H9 (cell line): ENCODE measurements around the gene NEU3. TPM values are rescaled to one million over a fixed set of nuclear protein-coding genes. Genes with fewer than 3 reads are reported as not detected.

ENCODE experiments used
- DNase-seq: peaks from one replicate; pipeline ENCODE4 v3.0.0-alpha.2; 2017
- H2AFZ ChIP-seq: one replicate; pipeline ENCODE4 v1.6.1; 2013; ENCODE audit warnings: mild to moderate bottlenecking, low read length, control low read depth, moderate library complexity
- H2AK5ac ChIP-seq: 2 replicates; pipeline ENCODE4 v1.6.1; 2013; ENCODE audit warnings: low read length, control low read depth, mixed read lengths; ENCODE audit not compliant: insufficient read length
- H2BK120ac ChIP-seq: one replicate; pipeline ENCODE4 v1.6.1; 2013; ENCODE audit warnings: low read depth, mild to moderate bottlenecking, low read length, control low read depth, inconsistent platforms; ENCODE audit not compliant: poor library complexity, severe bottlenecking
- H2BK12ac ChIP-seq: 2 replicates; pipeline ENCODE4 v1.6.1; 2013; ENCODE audit warnings: low read length, control low read depth, mixed read lengths, low read depth; ENCODE audit not compliant: insufficient read length
- H2BK15ac ChIP-seq: 2 replicates; pipeline ENCODE4 v1.6.1; 2013; ENCODE audit warnings: low read depth, low read length, control low read depth
- H2BK20ac ChIP-seq: one replicate; pipeline ENCODE4 v1.6.1; 2013; ENCODE audit warnings: low read depth, mild to moderate bottlenecking, low read length, control low read depth, inconsistent platforms; ENCODE audit not compliant: poor library complexity, severe bottlenecking
- H2BK5ac ChIP-seq: 2 replicates; pipeline ENCODE4 v1.6.1; 2013; ENCODE audit warnings: low read length, control low read depth, mixed read lengths; ENCODE audit not compliant: insufficient read length
- H3K14ac ChIP-seq: 2 replicates; pipeline ENCODE4 v1.6.1; 2013; ENCODE audit warnings: low read length, control low read depth; ENCODE audit not compliant: insufficient read depth
- H3K18ac ChIP-seq: 2 replicates; pipeline ENCODE4 v1.6.1; 2013; ENCODE audit warnings: low read depth, mild to moderate bottlenecking, mixed read lengths, low read length, control low read depth; ENCODE audit not compliant: insufficient read length
- H3K23ac ChIP-seq: 2 replicates; pipeline ENCODE4 v1.6.1; 2013; ENCODE audit warnings: low read length, control low read depth, mixed read lengths, low read depth; ENCODE audit not compliant: insufficient read length
- H3K23me2 ChIP-seq: 2 replicates; pipeline ENCODE4 v1.6.1; 2013; ENCODE audit warnings: low read depth, mild to moderate bottlenecking, mixed read lengths, low read length, control low read depth; ENCODE audit not compliant: insufficient read length, poor library complexity, severe bottlenecking
- H3K27ac ChIP-seq: 2 replicates; pipeline ENCODE4 v1.5.1; 2013; ENCODE audit warnings: low read length, control low read depth, mixed read lengths, low read depth; ENCODE audit not compliant: insufficient read length
- H3K27me3 ChIP-seq: 2 replicates; pipeline ENCODE4 v1.6.1; 2013; ENCODE audit warnings: low read length, control low read depth, inconsistent platforms; ENCODE audit not compliant: insufficient read depth
- H3K4ac ChIP-seq: 2 replicates; pipeline ENCODE4 v1.6.1; 2013; ENCODE audit warnings: low read depth, mild to moderate bottlenecking, control low read depth, inconsistent platforms, low read length, moderate library complexity
- H3K4me1 ChIP-seq: 2 replicates; pipeline ENCODE4 v1.6.1; 2013; ENCODE audit warnings: low read length, control low read depth, inconsistent platforms; ENCODE audit not compliant: insufficient read depth
- H3K4me2 ChIP-seq: 2 replicates; pipeline ENCODE4 v1.6.1; 2013; ENCODE audit warnings: low read length, control low read depth, mixed read lengths; ENCODE audit not compliant: insufficient read length, insufficient read depth
- H3K56ac ChIP-seq: 2 replicates; pipeline ENCODE4 v1.6.1; 2013; ENCODE audit warnings: low read depth, mild to moderate bottlenecking, mixed read lengths, low read length, control low read depth; ENCODE audit not compliant: insufficient read length
- H3K79me1 ChIP-seq: 2 replicates; pipeline ENCODE4 v1.6.1; 2013; ENCODE audit warnings: low read depth, mild to moderate bottlenecking, moderate library complexity, low read length, control low read depth, inconsistent platforms; ENCODE audit not compliant: insufficient read depth, poor library complexity, severe bottlenecking
- H3K79me2 ChIP-seq: 2 replicates; pipeline ENCODE4 v1.6.1; 2013; ENCODE audit warnings: low read length, control low read depth, inconsistent platforms; ENCODE audit not compliant: insufficient read depth
- H3K9ac ChIP-seq: 2 replicates; pipeline ENCODE4 v1.6.1; 2013; ENCODE audit warnings: low read length, control low read depth, mixed read lengths; ENCODE audit not compliant: insufficient read length; ENCODE audit errors: extremely low read depth
- H3K9me3 ChIP-seq: one replicate; pipeline ENCODE4 v1.6.1; 2013; ENCODE audit warnings: low read depth, low read length, inconsistent platforms; ENCODE audit not compliant: control insufficient read depth
- H3T11ph ChIP-seq: one replicate; pipeline ENCODE4 v1.6.1; 2013; ENCODE audit warnings: mild to moderate bottlenecking, low read length, control low read depth, inconsistent platforms
- H4K20me1 ChIP-seq: one replicate; pipeline ENCODE4 v1.6.1; 2013; ENCODE audit not compliant: control insufficient read depth, insufficient read length, insufficient read depth
- H4K5ac ChIP-seq: 2 replicates; pipeline ENCODE4 v1.6.1; 2013; ENCODE audit warnings: low read depth, mild to moderate bottlenecking, mixed read lengths, low read length, control low read depth; ENCODE audit not compliant: insufficient read length
- H4K8ac ChIP-seq: replicated peaks from 2 replicates; pipeline ENCODE4 v1.6.1; 2013; ENCODE audit warnings: low read length, control low read depth, mixed read lengths, low read depth; ENCODE audit not compliant: insufficient read length
- H4K91ac ChIP-seq: 2 replicates; pipeline ENCODE4 v1.6.1; 2013; ENCODE audit warnings: low read depth, mild to moderate bottlenecking, moderate library complexity, mixed read lengths, low read length, control low read depth; ENCODE audit not compliant: insufficient read length
- H3K27ac Mint-ChIP-seq, 3 experiments: 2 replicates in 2 of 3; 3 replicates in 1 of 3; pipeline ENCODE4 v1.8.0; 2020 to 2021; ENCODE audit warnings: mixed read lengths in 3 of 3, mild to moderate bottlenecking in 1 of 3, moderate library complexity in 1 of 3
- H3K27me3 Mint-ChIP-seq: 2 replicates; pipeline ENCODE4 v1.8.0; 2021; ENCODE audit warnings: low read depth, mild to moderate bottlenecking, moderate library complexity, mixed read lengths
- H3K36me3 Mint-ChIP-seq, 3 experiments: 2 replicates in 2 of 3; 3 replicates in 1 of 3; pipeline ENCODE4 v1.8.0; 2020 to 2021; ENCODE audit warnings: low read depth in 3 of 3, mixed read lengths in 3 of 3; ENCODE audit not compliant: insufficient read depth in 1 of 3
- H3K4me1 Mint-ChIP-seq, 2 experiments: 2 replicates each; pipeline ENCODE4 v1.8.0; 2020; ENCODE audit warnings: mixed read lengths in 2 of 2
- H3K4me3 Mint-ChIP-seq, 2 experiments: 2 replicates in 1 of 2; 3 replicates in 1 of 2; pipeline ENCODE4 v1.8.0; 2020 to 2021; ENCODE audit warnings: mild to moderate bottlenecking in 2 of 2, mixed read lengths in 2 of 2, moderate library complexity in 1 of 2
- H3K9me3 Mint-ChIP-seq, 2 experiments: 2 replicates in 1 of 2; 3 replicates in 1 of 2; pipeline ENCODE4 v1.8.0; 2020; ENCODE audit warnings: mild to moderate bottlenecking in 2 of 2, mixed read lengths in 2 of 2, moderate library complexity in 1 of 2
- CTCF ChIP-seq: fragments of 200-600 bp; sonication (generic); conservative IDR thresholded peaks from 3 replicates; pipeline ENCODE4 v1.8.0; 2021; ENCODE audit warnings: antibody characterized with exemption, mild to moderate bottlenecking
- WGBS: extraction: QIAGEN DNeasy Blood & Tissue Kit; methylation state at CpG from one replicate; pipeline ENCODE4 v1.1.7; 2013; ENCODE audit warnings: missing lambda C conversion rate, low lambda C conversion rate, mixed read lengths; ENCODE audit not compliant: insufficient read length; ENCODE audit errors: extremely low coverage; 5-methylcytosine and 5-hydroxymethylcytosine counted together
- total RNA-seq: library from RNA; stranded (reverse); gene quantifications from 2 replicates; pipeline ENCODE4 v1.2.1, GENCODE V29; 2021

NEU3 gene
- total RNA-seq, 1 experiment from 2014 or later: 15.9 TPM

- Histone ChIP-seq H2BK20ac (no peak overlapping the region), H2BK5ac (no peak overlapping the region), H3K23ac (no peak overlapping the region), H3K4me1 (no peaks in the 10 kb centered on the region), H3K9ac (no peak overlapping the region), H3K14ac (no peak overlapping the region), H2BK12ac (no peak overlapping the region), H3K23me2 (no peaks in the 10 kb centered on the region), H2BK120ac (no peak overlapping the region), H3K4me2 (no peak overlapping the region), H3K79me1 (no peaks in the 10 kb centered on the region), H3K56ac (no peak overlapping the region), H4K5ac (no peak overlapping the region), H3T11ph (no peak overlapping the region), H4K91ac (no peak overlapping the region), H3K18ac (no peak overlapping the region), H3K4ac (no peak overlapping the region), H4K8ac (no peak overlapping the region), H2AFZ (no peak overlapping the region), H3K27ac (no peak overlapping the region), H3K27me3 (no peaks in the 10 kb centered on the region), H2BK15ac (no peak overlapping the region), H3K79me2 (no peaks in the 10 kb centered on the region), H4K20me1 (no peaks in the 10 kb centered on the region), H3K9me3 (no peaks in the 10 kb centered on the region), H2AK5ac (no peak overlapping the region)
- H3K4me1 Mint-ChIP-seq: no peaks in the 10 kb centered on the region
- H3K27me3 Mint-ChIP-seq: no peaks in the 10 kb centered on the region
- no peak overlapping the region for H3K4me3 Mint-ChIP-seq
- H3K9me3 Mint-ChIP-seq: no peaks in the 10 kb centered on the region
- no peak for TF ChIP-seq CTCF
- WGBS: no CpG with 5 or more reads among the region's 3 CpGs
- H3K27ac Mint-ChIP-seq: no peak overlapping the region
- peaks cover 8 to 30% (median 23%) of the 10 kb centered on the region in 3 experiments; a peak in 6 of 7 replicates for H3K36me3 Mint-ChIP-seq
- DNase-seq: no peak
These were observed 13.0 kb downstream of the NEU3 start for GRCh38 chr11:75001686-75002085.
